Measurements from ENCODE around the gene TTC38.

TTC38 gene

GRCh38 chr22:46296257-46297150, 28.7 kb downstream of the TTC38 start, which contains the start of gene GTSE1 (continued):
- TF ChIP-seq PRDM6 (tag by site-specific recombination; IDR thresholded peaks at IDR 0.05) (no peak), ZBTB8A (tag by site-specific recombination; IDR thresholded peaks at IDR 0.05) (peak; percentile 67), ATF2 (tag by site-specific recombination; IDR thresholded peaks at IDR 0.05; ENCODE audit: low read depth) (no peak), ZBTB49 (tag by site-specific recombination; IDR thresholded peaks at IDR 0.05; ENCODE audit: low read depth) (no peak), ZNF423 (tag by site-specific recombination; IDR thresholded peaks at IDR 0.05) (no peak), ZNF132 (tag by site-specific recombination; IDR thresholded peaks at IDR 0.05; ENCODE audit: borderline replicate concordance) (no peak), ZNF664 (tag by site-specific recombination; IDR thresholded peaks at IDR 0.05) (no peak), ZNF366 (tag by site-specific recombination; conservative IDR thresholded peaks at IDR 0.05) (no peak), GLIS2 (tag by site-specific recombination; IDR thresholded peaks at IDR 0.05) (peak; percentile 70), ZNF585B (tag by site-specific recombination; IDR thresholded peaks at IDR 0.05) (no peak), KLF10 (tag by site-specific recombination; IDR thresholded peaks at IDR 0.05) (peak; percentile 48), TCF7L2 (IDR thresholded peaks at IDR 0.05; ENCODE audit: borderline replicate concordance, low read depth, low read length) (no peak), ZNF341 (tag by site-specific recombination; IDR thresholded peaks at IDR 0.05; ENCODE audit: low read depth) (peak; percentile 63), ZNF654 (tag by site-specific recombination; IDR thresholded peaks at IDR 0.05; ENCODE audit: low read depth) (no peak), ZNF324 (tag by site-specific recombination; IDR thresholded peaks at IDR 0.05) (peak; percentile 60; the same call in 1 of the 2 replicates), ZNF548 (tag by site-specific recombination; IDR thresholded peaks at IDR 0.05) (no peak), ZSCAN4 (tag by site-specific recombination; IDR thresholded peaks at IDR 0.05) (no peak), ZNF354C (tag by site-specific recombination; IDR thresholded peaks at IDR 0.05; ENCODE audit: borderline replicate concordance, low read depth) (no peak), ZFP41 (tag by site-specific recombination; IDR thresholded peaks at IDR 0.05; ENCODE audit: borderline replicate concordance) (no peak), ZNF670 (tag by site-specific recombination; IDR thresholded peaks at IDR 0.05; ENCODE audit: low read depth) (no peak), ZFP3 (tag by site-specific recombination; IDR thresholded peaks at IDR 0.05; ENCODE audit: low read depth) (no peak), ZNF416 (tag by site-specific recombination; IDR thresholded peaks at IDR 0.05) (no peak), ZFP37 (tag by site-specific recombination; IDR thresholded peaks at IDR 0.05) (peak; percentile 60; the same call in 1 of the 2 replicates), MEIS1 (CRISPR knock-in tag; IDR thresholded peaks at IDR 0.05; ENCODE audit: borderline replicate concordance) (no peak), ZSCAN18 (tag by site-specific recombination; IDR thresholded peaks at IDR 0.05) (0 out of 2 replicates have a peak, but pooled peaks have one; percentile 49), ZNF394 (tag by site-specific recombination; IDR thresholded peaks at IDR 0.05; ENCODE audit: borderline replicate concordance) (peak; percentile 33; the same call in 1 of the 2 replicates), BCL11A (tag by site-specific recombination; IDR thresholded peaks at IDR 0.05; ENCODE audit: low read depth) (0 out of 2 replicates have a peak, but pooled peaks have one; percentile 31), ZNF37A (tag by site-specific recombination; IDR thresholded peaks at IDR 0.05) (no peak), AEBP2 (tag by site-specific recombination; IDR thresholded peaks at IDR 0.05; ENCODE audit: borderline replicate concordance) (no peak), ZNF76 (tag by site-specific recombination; IDR thresholded peaks at IDR 0.05; ENCODE audit: borderline replicate concordance, low read depth) (peak; percentile 88)
